Liver (tissue), 3 donors: ENCODE data around the gene THBS3.

ENCODE experiments used
- RXRA ChIP-seq, 2 donors: IDR thresholded peaks; 2 replicates each; pipeline ENCODE4 v1.6.1; 2017 to 2018; ENCODE audit warnings: antibody characterized with exemption in 2 of 2, mild to moderate bottlenecking in 1 of 2
- TAF1 ChIP-seq: conservative IDR thresholded peaks from 2 replicates; pipeline ENCODE4 v1.6.1; 2016; ENCODE audit warnings: antibody characterized with exemption, mild to moderate bottlenecking
- YY1 ChIP-seq: IDR thresholded peaks from 2 replicates; pipeline ENCODE4 v1.6.1; 2016; ENCODE audit warnings: antibody characterized with exemption, mild to moderate bottlenecking
- ZBTB33 ChIP-seq: IDR thresholded peaks from 2 replicates; pipeline ENCODE4 v1.6.1; 2016; ENCODE audit warnings: antibody characterized with exemption
- TF ChIP-seq, protein P1 (sequence below): fragments of 150-350 bp; IDR thresholded peaks from 2 replicates; pipeline ENCODE4 v1.5.1; 2017; ENCODE audit warnings: improper control_type of control experiment, low read depth, low read length; ENCODE audit not compliant: missing input control
- donor health status: healthy.
- donor health status: healthy.

GRCh38 chr1:155210314-155211104 lies 2.8 kb upstream of the THBS3 start:
- TF ChIP-seq ZBTB33 (no peak), TAF1 (no peak), YY1 (no peak), RXRA (IDR thresholded peaks at IDR 0.05) (no peak)
- TF ChIP-seq, protein P1, sequence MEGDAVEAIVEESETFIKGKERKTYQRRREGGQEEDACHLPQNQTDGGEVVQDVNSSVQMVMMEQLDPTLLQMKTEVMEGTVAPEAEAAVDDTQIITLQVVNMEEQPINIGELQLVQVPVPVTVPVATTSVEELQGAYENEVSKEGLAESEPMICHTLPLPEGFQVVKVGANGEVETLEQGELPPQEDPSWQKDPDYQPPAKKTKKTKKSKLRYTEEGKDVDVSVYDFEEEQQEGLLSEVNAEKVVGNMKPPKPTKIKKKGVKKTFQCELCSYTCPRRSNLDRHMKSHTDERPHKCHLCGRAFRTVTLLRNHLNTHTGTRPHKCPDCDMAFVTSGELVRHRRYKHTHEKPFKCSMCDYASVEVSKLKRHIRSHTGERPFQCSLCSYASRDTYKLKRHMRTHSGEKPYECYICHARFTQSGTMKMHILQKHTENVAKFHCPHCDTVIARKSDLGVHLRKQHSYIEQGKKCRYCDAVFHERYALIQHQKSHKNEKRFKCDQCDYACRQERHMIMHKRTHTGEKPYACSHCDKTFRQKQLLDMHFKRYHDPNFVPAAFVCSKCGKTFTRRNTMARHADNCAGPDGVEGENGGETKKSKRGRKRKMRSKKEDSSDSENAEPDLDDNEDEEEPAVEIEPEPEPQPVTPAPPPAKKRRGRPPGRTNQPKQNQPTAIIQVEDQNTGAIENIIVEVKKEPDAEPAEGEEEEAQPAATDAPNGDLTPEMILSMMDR = no peak
